IPS-NIHi7 (cell line): ENCODE results near the gene GPR108.
A peak's percentile ranks its signal among the peaks of the same experiment; 100 is the strongest.
"Not testable (repeated sequence)": the region's sequence is repeated elsewhere in the genome, so short reads cannot be mapped to it uniquely, and the experiment has no call there.

ENCODE experiments used
- DNase-seq: peaks from one replicate; pipeline ENCODE4 v3.0.0; 2012; ENCODE audit warnings: mixed read lengths; ENCODE audit errors: extremely low spot score

Gene GPR108

GRCh38 chr19:6737284-6737872, at the start of gene GPR108:
GPR108 (minus strand) TSS chr19:6737580; CDS start chr19:6737576, 4 bp downstream.
- DNase-seq, result peak; percentile 95

- DNase-seq, result no peak
These were observed 41.8 kb upstream of the GPR108 start for GRCh38 chr19:6779206-6779605.

DNA sequence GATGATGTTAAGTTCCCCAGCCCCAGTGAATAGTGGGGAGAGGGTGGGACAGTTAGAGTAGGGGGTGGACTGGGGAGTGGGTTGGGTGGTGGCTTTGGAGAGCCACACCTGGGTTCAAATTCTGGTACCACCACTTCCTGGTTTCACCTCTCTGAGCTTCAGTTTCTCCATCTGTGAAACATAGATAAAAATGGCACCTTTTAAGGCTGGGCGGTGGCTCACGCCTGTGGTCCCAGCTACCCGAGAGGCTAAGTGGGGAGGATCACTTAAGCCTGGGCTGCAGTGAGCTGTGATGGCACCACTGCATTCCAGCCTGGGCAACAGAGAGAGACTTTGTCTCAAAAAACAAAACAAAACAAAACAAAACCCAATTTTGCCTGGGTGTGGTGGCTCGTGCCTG, 41.0 kb upstream of the GPR108 start:
- DNase-seq, result no peak

GRCh38 chr19:6777434-6777833, 40.1 kb upstream of the GPR108 start:
- DNase-seq, result no peak

GRCh38 chr19:6776999-6777398, 39.6 kb upstream of the GPR108 start:
- no peak for DNase-seq

GRCh38 chr19:6776045-6776444, 38.7 kb upstream of the GPR108 start:
- not testable (repeated sequence) for DNase-seq

DNA sequence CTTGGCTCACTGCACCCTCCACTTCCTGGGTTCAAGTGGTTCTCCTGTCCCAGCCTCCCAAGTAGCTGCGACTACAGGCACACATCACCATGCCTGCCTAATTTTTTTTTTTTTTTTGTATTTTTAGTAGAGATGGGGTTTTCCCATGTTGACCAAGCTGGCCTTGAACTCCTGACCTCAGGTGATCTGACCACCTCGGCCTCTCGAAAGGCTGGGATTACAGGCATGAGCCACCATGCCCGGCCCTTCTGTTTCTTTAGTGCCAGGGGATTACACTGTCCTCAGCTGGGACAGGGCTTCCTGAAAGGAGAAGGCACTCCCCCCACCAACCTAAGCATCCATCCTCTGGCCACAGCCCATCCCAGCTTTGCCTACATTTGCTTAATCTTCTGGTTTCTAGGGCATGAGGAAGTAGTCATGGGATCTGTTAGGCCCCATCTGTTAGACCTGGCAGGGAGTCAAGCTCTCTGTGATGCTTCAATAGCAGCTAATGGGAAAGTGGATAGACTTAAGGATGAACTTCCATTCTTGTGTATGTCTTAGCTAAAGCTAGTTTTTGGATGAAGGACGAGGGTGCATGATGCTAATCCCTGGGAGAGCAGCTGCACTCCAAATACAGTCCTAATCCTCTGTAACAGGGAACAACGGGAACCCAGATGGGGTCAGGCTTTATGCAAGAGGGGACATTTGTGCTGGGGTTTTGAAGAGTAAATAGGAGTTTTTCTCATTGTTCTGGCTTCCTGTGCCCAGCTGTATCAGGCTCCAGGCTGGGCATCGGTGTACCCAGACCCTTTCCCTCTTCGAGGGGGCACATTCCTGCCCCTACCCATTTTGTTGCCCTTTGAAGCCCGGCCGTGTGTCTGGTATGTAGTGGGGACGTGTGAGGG, 37.7 kb upstream of the GPR108 start:
- DNase-seq, result no peak

- DNase-seq, result no peak
These were observed 36.0 kb upstream of the GPR108 start for GRCh38 chr19:6773323-6773931.

- DNase-seq, result no peak
These were observed 35.5 kb upstream of the GPR108 start for GRCh38 chr19:6772866-6773322.

DNA sequence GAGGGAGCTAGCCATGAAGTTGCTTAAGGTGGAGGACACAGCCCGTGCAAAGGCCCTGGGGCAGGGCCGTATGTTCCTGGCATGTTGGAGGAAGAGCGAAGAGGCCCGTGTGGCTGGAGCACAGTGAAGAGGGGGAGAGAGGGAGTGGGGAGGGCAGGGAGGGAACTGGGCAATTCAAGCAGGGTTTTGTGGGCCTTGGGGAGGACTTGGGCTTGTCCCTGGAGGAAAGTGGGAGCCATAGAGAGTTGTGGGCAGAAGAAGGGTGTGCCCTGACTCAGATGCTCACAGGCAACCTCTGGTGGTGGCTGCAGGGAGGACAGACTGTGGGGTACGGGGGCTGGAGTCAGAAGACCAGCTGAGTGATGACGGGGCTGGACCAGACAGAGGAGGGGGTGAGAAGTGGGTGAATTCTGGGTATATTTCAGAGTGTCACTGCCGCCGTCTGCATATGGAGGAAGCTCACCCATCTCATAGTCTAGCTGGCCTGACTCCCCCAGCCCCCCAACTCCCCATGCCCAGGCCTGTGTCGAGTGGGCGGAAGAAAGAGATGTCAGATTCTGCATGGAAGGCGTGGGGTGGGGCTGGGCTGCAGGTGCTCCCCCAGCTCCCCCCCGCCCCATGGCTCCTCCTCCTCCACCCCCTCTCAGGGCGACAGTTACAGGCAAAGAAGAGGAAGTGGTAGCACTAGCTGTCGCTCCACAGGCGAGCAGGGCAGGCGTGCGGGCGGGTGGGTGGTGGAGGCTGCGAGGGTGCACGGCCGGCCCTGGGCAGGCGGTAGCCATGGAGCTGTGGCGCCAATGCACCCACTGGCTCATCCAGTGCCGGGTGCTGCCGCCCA, 34.9 kb upstream of the GPR108 start, which contains the start of gene VAV1:
Gene VAV1, plus strand, starts transcription at position 681 of the 838 bp plus-strand sequence. Its CDS starts 100 bp downstream, at position 781.
- DNase-seq, result peak; percentile 26

GRCh38 chr19:6771648-6772027, 34.3 kb upstream of the GPR108 start:
- DNase-seq, result not testable (repeated sequence)

- DNase-seq, result peak; percentile 72
These were observed 31.7 kb upstream of the GPR108 start for GRCh38 chr19:6769006-6769619.

DNA sequence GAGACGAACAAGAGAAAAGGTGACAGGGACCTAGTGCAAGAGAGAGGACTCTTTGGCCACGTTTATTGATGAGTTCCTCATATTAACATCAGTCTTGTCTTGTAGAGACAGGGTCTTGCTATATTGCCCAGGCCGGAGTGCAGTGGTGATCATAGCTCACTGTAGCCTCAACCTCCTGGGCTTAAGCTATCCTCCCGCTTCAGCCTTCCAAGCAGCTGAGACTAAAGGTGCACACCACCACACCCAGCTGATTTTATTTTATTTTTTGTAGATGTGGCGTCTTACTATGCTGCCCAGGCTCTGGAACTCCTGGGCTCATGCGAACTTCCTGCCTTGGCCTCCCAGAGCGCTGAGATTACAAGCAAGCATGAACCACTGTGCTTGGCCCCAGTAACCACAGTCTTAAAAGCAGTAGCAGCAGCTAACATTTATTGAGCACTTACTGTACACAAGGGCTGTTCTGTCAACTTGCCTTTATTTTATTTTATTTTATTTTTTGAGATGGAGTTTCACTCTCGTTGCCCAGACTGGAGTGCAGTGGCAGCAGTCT, 30.9 kb upstream of the GPR108 start:
- DNase-seq, result no peak

DNA sequence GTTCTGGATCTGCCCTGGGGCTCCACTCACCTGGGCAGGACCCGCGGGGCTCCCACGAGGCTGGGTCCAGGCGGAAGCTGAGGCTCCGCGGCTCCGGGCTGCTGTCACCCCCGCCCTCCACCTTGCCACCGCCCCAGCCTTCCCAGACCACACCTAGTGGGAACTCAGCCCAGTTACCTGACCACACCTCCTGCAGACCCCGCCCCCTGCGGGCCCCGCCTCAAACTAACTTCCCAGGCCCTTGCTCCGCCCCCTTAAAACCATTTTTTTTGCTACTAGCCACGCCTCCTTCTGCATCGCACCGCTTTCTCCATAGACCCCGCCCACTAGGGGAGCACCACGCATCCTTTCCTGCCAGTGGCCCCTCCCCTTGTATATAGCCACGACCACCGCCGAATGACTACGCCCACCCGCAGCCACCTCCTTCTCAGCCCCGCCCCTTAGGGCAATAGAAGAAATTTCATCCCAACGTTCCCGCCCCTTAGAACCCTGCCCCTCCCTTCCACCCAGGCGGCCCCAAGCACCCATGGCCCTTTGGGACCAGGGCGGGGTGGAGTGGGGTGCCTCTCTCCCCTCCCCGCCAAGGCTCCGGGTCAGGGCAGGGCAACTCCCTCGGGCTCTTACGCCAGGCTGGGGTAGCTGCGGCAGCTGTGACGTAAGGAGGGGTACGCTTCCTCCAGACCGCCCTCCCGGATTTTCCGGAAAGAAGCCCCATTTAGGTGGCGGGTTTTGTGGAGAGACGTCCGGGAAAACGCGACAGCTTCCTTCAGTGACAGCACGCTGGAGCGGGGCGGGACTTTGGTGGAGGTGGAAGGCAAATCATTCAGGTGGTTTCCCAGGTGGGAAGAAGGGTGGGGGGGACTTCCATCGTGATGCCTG, 30.2 kb upstream of the GPR108 start, which contains the start of gene SH2D3A:
Gene SH2D3A, minus strand, starts transcription at position 79 of the 879 bp plus-strand sequence. CDS start 3,687 bp downstream, outside the sequence.
- peak; percentile 94 for DNase-seq

- DNase-seq, result no peak
These were observed 29.6 kb upstream of the GPR108 start for GRCh38 chr19:6767081-6767356.

GRCh38 chr19:6766357-6767080, 29.1 kb upstream of the GPR108 start:
- no peak for DNase-seq

DNA sequence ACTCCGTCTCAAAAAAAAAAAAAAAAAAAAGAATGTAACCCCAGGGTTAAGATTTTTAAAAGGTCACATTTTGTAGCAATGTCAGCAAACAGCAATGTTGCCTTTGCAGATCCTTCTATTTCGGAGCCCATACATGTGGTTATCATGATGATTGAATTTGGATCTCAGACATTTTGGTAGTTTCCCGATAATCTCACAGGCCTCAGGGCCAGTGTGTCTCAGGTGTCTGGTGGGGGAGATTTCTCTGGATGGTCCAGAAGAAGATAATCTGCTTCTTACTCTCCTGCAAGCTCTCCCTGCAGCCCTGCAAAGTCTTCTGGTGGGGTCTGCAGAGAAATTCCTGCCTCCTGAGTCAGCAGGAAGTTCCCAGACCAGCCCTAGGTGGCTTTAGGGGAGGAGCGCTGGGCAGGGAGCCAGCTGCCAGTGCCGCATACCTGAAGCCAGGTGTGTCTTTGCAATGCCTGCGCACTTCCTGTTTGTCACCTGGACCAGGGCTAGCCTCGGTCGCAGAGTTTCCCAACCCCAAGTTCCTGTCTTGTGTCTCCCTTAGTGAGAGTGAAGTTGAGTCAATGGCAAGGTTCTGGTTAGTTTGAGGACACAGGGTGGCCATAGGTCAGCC, 28.5 kb upstream of the GPR108 start:
- DNase-seq, result peak; percentile 82

DNA sequence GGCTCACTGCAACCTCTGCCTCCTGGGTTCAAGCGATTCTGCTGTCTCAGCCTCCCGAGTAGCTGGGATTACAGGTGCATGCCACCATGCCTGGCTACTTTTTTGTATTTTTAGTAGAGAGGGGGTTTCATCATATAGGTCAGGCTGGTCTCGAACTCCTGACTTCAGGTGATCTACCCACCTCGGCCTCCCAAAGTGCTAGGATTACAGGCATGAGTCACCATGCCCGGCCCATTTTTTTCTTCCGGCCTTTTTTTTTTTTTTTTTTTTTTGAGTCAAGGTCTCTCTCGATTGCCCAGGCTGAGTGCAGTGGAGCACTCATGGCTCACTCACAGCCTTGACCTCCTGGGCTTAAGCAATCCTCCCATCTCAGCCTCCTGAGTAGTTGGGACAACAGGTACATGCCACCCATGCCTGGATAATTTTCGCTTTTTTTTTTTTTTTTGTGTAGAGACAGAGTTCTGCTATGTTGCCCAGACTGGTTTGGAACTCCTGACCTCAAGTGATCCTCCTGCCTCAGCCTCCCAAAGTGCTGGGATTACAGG, 24.9 kb upstream of the GPR108 start:
- DNase-seq, result not testable (repeated sequence)
